HG02981 (cell line): Measurements from ENCODE around the gene ITGB4.

Experiments used
- ATAC-seq: cut with Tn5 transposase; IDR thresholded peaks from one replicate; pipeline ENCODE4 v1.9.1; 2021; ENCODE audit warnings: mild to moderate bottlenecking, moderate library complexity; ENCODE audit not compliant: unreplicated experiment

Gene ITGB4

DNA sequence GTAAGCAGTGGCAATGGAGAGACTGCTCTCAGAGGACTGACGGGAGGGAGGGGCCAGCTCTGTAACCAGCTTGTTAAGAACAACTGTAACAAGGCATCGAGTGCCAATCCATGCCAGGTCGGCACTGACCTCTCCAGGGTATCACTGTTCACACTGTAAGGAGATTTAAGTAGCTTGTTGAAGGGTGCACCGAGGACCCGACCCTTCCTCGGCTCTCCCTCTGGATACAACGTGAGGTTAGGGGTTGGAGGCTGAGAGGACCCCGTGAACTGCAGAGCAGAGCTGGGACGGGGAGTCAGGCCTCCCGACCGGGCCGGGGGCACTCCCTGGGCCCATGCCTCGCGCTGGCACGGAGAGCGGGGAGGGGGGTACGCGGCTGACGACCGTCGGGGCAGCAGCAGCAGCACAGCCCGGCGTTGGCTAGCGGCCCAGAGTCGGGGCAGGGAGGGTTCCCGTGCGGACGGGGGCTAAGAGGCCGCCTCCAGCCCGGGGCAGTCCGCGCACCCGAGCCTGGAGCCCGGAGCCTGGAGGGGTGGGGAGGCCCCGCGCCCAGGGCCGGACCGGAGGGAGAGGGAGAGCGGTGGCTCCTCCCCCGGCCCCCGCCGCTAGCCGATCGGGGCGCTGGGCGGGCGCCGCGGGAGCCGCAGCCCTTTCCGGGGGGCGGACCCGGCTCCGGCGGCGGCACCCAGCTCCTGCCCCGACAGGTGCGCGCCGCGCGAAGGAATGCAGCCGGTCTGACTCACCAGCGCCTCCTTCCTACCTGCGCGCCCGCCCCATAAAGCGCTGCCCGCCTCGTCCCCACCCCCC is at the start of gene ITGB4:
Gene ITGB4 (plus strand): TSS at position 804 of the 807 bp plus-strand sequence. CDS start 3,245 bp downstream, outside the sequence.
- no peak for ATAC-seq

DNA sequence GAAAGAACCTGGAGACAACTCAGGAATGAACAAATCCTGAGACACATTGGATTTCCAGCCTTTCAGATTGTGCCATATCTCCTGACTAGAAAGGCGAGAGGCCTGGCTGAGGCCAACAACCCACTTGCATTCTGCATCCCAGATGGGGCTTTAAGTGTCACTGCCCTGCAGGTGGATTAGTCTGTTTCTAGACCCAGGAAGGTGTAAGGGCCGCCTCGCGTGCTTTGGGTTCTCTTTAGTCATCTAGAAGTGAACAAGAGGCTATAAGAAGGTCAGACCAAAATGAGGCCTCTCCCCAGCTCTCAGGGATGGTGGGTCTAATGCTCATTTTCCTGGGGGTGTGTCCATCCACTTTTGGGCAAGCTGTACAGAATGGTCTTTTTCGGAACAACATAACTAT is 49.2 kb upstream of the ITGB4 start:
- ATAC-seq, result no peak

DNA sequence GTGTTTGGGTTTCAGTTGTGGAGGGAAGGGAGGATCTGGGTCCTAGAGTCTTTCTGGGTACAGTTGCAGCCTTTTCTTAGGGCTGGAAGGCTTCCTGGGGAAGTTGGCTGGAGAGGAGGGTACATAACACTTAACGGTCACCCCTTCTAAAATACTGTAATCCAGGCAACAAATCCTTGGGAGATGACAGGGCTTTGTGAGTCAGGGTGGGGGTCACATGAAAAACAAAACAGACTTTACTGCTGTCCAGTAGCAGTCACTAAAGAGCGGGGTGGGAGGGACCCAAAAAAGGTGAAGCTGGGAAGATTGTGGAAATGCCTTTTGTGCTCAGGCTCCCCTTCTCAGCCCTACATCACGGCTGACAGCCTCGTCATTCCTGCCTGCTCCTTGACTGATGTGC is 47.8 kb upstream of the ITGB4 start:
- no peak for ATAC-seq

DNA sequence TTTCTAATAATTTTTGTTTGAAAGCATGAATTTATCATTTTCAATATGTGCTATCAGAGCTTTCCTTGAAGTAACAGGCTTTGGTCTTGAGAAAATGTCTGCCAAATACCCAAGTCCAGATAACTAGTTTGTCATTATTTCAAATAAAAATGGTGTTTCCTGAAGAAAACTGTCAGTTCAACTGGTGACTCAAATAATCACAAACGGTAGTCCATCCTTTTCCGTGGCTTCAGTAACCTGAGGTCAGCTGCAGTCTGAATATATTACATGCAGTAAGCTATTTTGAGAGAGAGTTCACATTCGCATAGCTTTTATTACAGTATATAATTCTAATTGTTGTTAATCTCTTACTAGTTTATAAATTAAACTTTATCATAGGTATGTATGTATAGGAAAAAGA is 44.8 kb upstream of the ITGB4 start:
- no peak for ATAC-seq

DNA sequence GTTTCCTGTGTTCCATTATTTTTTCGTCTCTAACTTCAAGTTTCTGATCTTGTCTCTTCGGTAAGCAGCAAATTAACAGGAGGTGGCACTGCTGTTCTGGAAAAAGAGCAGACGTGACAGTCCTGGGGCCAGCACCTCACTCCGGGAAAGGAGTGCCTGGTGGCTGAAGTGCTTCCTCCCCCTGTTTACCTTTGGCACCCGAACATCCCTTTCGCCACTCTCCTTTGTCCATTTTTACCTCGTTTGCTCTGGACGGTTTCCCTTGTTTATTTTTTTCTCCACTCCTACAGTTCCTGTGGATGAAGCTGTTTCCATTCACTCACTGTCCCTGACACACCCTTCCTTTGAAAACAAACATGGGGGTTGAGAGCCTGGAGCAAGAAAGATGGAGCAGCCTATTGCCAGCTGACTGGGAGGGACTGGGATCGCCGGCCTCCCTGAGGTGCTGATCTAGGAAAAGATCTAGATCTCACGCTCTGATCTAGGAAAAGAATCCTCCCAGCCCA is 41.5 kb upstream of the ITGB4 start:
- no peak for ATAC-seq

DNA sequence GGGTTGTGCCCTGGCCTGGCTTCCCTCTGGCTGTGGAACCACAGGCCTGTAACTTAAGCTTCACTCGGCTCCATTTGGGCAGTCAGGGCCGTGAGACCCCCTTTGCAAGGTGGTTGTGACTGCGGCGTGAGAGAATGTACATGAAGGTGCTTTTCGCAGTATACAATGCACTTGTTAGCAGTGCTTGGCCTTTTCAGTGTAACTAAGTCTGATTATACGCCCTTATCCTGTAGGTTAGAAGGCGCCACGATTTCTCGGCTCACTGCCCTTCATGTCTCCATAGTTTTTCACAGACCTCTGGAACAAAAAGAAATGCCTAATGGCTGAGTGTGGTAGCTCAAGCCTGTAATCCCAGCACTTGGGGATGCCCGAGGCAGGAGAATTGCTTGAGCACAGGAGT is 40.8 kb upstream of the ITGB4 start:
- no peak for ATAC-seq

DNA sequence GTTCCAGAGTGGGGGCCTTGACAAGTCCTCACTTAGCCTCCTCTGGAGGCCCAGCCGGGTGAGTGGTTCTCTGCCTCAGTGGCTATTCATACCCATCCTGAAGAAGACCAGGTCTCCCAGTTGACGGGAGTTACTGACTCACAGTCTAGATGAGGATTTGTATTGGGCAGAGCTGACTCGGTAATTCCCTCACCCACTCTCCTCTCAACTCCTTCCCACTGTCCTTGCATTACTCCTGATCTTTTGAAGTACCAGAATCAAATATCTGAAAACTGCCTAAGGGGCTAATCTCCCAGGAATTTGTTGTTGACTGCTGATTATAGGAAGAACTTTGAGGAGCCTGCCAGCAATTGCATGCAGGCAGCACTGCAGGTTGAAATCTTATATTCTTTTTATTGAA is 40.0 kb upstream of the ITGB4 start:
- ATAC-seq, result no peak

DNA sequence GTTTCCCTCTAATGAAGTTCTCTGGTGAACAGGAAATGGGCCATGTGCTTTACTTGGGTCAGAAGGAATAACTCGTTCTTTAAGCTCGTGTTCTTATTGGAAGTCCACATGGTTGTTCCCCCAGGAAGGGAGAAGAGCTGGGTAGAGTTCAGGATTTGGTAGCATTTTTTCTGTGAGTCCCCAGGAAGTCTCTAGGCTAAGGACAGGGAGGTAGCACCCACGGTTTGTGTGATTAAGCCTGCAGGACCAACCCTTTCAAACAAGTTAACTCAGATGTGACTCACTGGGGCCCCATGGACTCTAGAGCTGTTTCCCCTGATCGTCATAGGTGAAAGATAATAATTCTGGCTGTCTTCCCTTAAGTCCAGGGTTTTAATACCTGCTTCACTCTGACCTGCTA is 37.7 kb upstream of the ITGB4 start:
- ATAC-seq, result no peak

DNA sequence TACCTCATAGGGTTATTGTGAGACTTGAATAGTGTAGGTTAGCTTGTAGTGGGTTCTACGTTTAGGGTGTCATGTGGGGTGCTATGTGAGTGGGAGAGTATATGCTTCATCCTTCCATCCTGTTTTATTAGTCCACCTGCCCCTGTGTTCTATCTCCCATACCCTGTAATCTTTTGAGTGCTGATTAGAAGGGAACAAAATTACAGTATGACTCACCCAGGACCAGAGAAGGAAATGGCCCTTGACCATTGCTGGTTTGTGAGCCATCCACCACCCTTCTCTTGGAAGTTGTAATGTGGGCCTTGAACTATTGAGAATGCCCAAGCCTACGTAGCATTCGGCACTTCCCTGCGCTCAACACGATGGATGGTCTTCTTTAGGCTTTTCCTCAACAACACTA is 37.0 kb upstream of the ITGB4 start:
- ATAC-seq, result no peak

DNA sequence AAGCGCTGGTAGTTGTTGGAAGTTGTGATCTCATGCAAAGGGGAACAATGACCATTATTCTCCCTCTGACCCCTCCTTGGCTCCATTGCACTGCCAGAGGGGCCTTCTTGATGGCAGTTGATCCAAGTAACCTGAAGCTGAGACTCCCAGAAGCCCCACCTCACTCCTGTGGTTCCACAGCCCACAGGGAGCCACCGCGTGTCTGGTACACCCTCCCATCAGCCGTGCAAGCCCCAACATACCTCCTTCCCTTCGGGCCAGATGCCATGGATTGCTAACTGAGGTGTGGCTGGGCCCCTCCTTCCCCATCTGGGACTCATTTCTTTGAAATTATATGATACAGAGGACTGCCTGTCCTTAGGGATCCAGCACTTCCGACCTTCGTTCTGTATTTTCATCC is 36.3 kb upstream of the ITGB4 start:
- ATAC-seq, result no peak

DNA sequence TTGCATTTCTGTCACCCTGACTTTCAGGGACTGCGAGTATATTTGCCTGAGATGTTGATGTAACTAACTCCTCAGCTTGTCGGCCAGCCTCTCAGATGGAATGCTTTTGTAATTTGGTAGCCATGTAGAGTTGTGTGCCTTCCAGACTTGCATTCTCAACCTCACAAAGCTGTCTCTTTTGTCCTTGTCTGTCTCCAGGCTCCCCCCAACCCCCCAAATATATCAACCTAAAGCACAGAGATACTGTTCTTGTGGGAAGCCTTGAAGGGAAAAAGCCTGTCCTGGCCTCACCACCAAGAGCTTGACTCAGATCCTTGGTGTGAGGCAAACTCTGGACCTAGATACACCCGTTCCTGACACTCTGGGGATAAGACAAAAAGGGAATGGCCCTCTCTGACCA is 35.8 kb upstream of the ITGB4 start:
- ATAC-seq, result no peak

DNA sequence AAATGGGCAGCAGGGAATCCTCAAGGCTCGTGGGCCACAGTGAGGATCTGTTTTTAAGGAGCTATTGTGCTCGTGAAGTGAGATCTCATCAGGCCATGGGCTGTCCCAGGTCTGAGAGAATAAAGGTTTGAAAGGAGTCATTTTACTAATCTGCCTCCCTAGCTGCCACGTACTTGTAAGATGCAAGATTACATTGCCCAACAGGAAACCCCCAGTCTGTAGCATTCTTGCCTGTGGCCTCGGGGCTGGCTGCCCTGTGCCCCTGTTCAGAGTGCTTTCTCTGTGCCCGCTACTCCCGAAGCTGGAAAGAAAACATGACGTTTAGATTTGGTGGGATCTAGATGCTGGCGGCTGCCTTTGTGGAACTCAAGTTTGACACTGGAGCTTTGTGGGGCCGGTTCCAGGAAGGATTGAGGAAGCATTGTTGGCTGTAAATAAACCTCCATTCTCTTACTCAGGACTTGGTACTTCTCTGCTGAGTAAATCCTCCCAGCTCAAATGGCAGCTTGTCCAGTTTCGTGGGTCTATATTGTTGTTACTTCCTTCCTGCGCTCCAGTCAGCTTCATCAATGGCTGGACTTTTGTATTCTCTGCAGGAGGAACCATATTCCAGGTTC is 32.9 kb upstream of the ITGB4 start:
- no peak for ATAC-seq

DNA sequence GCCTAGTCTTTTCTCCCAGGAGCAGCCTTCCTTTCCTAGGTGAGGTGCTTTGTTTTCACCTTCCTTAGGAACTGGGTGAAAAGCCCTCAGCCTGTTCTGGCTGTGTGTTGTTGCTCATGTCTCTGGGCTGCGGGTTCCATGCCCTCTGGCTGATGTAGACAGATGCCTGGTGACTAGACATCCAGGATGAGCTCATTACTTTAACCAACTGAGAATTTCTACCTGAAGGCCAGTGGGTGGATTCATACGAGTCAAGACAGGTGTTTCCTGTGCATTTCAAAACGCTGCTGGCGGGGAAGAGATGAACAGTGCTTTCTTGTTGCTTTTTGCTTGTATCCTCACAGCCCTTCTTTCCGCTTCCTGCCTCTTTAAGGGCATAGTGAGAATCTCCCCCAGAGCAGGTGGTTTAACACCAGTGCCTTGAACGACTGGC is 31.8 kb upstream of the ITGB4 start:
- no peak for ATAC-seq

DNA sequence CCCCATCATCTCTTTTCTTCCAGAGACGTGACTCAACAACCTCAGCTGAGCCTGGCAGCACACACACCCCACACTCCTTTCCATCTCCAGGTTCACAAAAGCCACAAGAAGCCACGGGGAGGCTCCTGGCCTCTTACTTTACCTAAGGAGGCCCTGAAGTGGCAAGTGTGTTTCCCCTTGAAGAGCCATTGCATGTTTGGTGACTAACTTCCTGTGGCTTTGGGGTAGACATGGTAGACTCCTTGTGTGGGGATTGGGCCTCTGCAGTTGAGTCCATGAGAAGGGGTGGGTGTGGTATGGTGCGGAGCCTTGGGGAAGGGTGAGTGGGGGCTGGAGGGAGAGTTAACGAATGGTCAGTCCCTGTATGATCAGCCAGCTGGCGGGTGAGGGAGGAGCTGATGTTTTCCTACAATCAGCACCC is 29.9 kb upstream of the ITGB4 start:
- no peak for ATAC-seq

DNA sequence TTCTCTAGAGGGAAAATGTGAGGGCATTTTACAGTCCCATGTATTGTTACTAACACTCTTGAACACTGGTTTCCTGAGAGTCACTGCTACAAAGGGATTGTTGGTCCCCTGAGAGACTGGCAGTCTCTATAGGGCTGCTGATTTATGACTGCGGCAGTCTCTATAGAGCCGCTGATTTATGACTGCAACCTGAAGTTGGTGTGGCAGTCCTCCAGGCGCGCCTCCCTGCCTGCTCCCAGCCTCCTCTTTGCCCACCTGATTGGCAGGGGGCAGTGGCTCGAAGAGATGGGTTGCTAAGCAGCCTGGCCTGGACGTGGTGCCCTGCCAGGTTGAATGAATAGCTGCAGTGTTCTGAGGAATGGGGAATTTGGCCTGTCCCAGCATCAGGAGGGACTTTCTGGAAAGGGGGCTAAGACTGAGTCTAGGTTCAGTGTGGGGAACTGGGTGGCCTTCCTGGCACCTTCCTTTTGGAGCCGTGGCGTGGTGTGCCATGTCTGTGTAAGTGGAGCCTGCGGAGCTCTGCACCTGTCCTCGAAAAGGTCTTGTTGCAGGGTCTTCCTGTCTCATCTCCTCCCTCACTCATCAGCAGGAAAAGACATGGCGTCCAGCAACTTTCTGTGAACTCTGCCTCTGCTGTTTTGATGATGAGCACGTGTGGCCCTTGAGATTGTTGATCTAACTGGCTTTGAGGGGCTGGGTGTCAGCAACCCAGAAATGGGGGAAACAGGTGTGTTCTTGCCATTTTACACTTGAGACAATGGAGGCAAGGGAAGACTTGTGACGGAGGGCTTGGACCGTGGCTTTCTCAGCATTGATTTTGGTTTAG is 29.2 kb upstream of the ITGB4 start:
- ATAC-seq, result no peak

DNA sequence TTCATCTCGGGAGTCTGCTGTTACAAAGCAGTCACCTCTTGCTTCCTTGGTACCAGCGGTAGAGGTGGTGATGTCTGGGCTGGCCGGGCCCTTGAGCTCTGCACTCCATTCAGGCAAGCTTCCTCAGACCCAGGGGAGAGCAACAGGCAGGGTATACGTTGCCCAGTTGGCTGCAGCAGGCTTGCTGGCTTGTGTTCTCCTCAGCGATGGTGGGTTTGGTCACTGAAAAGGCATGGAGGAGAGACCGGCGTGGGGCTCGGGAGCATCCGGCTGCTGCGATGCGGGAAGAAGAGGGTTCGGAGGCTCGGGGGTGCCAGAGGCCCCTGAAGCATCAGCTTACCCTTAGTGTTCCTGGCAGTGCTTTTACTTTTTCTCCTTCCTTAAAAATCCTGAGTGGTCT is 28.3 kb upstream of the ITGB4 start:
- no peak for ATAC-seq

DNA sequence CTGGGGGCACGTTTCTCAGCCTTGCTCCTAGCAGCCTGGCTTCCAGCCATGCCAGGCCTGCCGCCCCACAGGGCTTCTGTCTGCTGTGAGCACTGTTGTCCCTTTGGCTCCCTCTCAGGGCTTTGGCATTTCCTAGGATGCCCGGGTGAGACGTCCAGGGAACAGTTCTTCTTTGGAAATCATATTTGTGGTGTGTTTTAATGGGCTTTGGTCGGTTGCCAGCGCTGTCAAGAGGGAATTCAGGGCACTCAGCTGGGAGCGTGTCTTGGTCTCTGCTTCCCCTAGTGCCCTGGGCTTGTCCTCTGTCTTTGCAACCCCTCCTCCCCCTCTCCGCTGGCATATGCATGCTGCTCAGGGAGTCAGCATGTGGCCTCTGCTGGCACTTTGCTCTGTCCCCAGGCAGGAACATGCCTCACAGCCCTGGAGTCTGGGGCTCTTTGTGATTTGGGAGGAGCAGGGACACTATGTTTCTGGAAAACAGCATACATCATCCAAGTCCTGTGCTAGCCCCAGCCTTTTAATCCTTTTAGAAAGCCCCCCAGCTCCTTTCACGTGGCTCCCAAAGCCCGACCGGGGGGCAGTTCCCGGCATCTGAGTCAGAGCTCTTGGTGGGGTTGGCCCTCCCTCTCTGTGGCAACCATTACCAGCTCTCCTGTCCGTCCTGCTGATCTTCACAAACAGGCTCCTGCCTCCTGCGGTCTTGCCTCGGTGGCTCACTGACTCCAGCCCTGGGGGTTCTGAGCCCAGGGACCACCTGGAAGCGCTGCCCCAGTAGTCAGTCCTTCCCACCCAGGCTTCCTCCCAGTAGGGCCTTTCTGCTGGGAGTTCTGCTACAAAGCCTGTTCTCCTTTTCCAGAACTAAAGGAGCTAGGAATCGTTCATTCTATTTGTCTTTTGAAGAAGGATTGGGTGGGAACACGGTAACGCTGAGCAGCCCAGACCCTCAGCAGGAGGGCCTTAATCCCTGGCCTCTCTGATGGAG is 27.5 kb upstream of the ITGB4 start:
- no peak for ATAC-seq

DNA sequence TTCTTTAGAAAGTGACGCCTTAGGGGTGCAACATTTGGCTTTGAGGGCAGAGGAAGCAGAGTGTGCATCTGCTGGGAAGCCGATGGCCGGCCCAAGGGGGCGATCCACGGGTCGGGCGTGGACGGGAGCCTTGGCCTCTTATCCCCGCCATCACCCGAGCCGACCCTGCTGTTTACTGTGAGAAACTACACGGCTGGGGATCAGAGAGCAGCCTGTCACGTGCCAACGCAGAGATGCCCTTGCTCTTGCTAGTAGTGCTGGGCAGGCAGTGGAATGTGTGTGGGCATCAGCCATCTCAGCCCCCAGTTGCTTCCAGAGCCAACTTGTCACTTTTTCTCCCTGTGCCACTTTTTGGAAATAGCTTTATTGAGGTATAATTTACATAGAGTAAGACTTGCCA is 26.7 kb upstream of the ITGB4 start:
- no peak for ATAC-seq

DNA sequence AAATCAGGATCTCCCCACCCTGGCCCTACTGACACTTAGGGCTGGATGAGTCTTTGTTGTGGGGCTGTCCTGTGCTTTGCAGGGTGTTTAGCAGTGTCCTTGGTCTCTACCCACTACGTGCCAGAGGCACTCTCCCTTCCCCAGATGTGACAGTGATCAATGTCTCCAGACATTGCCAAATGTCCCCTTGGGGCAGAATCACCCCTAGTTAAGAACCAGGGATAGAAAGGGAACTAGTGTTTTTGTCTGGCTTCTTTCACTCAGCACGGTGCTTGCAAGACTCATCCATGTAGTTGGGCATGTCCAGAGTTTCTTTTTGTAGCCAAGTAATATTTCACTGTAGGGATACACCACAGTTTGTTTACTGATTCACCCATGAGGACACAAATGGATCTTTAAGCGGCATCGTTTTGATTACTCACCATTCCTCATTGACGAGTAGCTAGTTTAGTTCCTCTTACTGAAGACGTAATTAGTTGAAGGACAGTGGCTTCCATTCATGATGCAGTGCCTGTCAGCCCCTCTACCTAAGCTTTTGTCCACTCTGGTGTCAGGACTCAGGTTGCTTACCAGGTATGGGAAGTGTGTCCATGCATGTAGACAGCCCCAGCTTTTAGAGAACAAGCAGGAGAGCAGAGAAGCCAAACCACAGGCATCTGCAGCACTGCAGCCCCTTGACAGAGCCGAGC is 26.0 kb upstream of the ITGB4 start:
- ATAC-seq, result no peak

DNA sequence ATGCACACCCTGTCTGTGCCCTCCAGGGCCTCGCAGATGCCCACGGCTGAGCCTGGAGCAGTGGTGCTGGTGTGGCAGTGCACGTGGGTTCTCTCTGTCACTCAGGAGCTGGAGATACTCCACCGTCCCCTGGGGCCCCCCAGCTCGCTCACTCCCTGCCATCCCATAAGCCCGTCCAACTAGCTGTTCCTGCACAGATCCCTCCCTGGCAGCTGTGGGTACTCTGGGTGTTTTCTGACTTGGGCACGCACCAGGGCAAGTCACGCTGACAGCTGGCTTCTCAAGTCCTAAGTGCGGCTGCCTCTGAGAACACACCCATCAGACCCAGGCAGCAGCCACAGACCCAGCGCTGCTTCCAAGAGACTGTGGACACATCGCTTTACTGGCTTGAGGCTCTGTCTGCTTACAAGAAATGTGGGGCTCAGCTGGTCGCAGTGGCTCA is 25.4 kb upstream of the ITGB4 start:
- no peak for ATAC-seq
